Limb (tissue), 2 donors: Measurements from ENCODE around the gene PAX3.
"Not testable (repeated sequence)": the region's sequence is repeated elsewhere in the genome, so short reads cannot be mapped to it uniquely, and the experiment has no call there.

Source experiments
- DNase-seq, 2 donors: peaks; one replicate each; pipeline ENCODE4 v3.0.0-alpha.2; 2016; ENCODE audit errors: extremely low spot score in 2 of 2

Gene PAX3

DNA sequence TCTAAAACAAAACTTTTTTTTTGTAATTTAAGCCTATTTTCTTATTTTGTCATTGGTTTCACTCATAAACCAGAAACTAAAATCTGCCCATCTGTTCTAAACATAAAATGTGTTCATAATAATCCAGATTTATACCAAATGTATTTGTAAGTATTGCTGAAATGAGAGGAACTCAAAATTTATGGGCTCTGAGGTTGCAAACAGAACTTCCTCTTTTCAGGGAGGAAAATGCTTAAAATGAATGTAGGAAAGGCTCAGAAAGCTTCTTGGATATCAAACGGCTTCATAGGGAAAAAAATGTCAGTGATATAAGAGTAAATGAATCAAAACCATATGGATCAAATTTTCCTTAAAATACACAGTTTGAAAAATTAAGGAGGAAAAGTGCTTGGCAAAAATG lies 83.9 kb downstream of the PAX3 start:
- DNase-seq: no peak

DNA sequence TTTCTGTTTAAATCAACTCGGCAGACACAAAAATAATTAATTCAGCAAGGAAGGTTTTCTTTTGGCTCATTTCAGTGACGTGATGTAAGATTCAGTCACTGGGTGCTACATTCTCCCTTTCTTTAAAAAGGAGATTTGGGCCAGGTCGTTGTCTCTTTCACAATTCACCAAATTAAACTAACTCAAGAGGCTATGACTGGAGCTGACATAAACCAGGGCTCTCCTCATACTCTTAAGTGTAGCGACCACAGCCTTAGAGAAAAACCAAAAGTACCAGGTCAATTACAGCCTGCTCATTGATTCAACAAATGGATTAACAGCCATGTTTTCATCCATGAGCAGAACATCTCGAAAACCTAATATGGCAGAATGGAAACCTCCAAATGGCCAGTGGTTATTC lies 85.7 kb downstream of the PAX3 start:
- no peak for DNase-seq

DNA sequence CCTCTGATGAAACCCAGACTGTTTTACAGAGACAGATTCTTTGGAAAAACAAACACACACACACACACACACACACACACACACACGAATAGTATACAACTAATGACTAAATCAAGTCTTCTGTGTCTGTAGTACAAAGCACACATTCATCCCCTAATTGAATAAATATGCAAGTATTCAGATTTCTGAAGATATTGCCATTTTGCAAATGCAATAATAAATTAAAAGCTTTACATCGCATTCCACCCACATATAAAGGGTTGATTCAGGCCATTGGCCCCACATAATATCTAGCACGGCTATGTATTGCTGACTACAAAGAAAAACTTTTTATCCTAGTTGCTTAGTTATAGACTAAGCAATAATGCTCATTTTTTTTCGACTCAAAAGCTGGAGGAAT lies 86.2 kb downstream of the PAX3 start:
- no peak for DNase-seq

DNA sequence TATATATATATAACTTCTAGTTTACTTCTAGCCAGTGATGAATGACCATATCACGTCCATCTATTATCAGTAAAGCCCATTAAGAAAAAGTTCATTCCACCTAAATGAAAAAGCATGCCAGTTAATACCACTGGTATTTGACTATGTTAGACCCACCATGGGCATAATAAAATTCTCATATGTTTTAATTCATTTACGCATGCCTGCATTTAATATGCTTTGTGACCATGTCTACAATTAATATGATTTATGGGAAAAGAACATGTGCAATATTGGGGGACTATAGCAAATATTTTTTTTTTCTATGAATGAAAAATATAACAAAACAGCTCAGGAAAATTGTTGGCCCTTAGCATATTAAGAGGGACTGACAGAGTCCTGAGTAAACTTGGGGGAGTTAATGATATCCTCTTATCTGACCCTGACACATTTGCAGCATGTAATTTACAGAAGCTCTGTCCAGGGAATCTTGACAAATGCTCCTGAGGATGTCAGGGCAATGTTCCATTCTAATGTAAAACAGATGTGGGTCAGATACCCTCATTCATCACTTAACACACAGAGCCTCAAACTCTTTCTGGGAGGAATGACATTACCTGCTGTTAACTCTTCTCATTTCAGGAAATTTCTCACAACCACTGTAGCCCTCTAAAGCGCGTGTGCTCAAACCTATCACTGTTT lies 90.6 kb downstream of the PAX3 start:
- DNase-seq: no peak

DNA sequence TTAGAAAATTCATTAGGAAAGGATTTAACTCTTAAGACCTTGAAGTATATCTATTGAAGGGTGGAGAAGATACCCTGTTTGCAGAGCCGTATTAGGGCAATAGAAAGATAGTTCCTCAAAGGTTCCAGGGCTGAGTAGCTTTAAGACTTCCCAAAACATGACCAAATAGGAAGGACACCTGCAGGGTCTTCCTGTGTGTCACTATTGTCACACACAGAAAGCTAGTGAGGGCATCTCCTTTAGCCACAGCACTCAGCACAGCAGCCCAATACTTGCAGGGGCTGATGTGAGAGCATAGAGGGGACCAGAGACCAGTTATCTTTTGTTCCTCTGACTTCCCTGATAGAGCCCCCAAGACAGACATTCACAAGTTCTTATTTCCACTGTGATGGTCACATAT lies 93.7 kb downstream of the PAX3 start:
- no peak for DNase-seq

DNA sequence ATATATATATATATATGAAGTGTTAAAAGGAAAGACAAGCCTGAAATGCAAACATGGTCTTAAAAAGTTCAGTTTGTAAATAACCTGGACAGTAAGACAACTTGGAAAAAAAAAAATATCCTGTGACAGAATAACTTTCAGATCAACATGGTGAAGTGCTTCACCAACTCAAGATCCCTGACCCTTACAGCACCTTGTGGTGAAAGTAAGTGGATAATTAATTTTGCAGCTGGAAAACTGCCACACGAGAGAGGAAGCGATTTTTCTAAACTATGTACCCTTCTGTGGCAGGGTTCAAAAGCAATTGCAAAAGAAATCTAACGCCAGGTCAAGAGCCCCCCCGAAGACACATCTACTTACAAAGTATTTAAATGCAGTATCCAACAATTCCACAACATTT lies 95.8 kb downstream of the PAX3 start:
- DNase-seq: no peak

DNA sequence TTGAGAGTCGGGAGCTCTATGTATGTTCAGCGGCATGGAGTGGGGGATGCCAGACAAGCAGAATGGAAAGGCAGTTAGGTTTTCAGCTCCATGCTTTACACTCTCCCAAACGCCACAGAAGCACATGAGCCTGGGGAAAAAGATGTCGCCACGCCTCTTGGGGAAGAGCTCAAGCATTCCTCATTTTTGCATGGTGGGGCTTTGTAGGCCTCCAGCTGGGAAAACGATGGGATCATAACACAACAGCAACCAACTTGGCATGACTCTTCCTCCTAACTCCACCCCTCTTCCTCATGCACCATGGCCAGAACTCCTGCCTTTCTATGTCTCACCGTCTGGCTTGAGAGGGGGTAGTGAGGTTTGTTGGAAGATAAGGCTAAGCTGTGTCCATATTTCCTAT lies 102.6 kb downstream of the PAX3 start:
- DNase-seq: no peak

DNA sequence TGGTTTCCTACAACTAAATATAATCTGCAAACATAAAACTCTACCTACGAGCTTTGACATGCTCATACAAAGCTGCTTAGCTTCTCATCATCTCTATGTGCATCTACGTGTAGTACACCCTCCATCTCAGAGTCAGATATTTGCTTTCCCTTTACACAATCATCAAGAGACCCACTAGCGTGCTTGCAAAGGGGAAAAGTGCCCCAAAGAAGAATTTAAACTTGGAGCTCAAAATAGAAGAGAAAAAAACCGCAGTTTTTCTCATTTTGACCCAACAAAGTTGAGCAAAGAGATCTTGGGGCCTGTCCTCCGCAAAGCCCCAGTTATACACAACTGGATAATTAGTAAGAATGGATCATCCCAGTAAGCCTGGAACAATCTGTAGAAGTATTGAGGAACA lies 104.1 kb downstream of the PAX3 start:
- no peak for DNase-seq

DNA sequence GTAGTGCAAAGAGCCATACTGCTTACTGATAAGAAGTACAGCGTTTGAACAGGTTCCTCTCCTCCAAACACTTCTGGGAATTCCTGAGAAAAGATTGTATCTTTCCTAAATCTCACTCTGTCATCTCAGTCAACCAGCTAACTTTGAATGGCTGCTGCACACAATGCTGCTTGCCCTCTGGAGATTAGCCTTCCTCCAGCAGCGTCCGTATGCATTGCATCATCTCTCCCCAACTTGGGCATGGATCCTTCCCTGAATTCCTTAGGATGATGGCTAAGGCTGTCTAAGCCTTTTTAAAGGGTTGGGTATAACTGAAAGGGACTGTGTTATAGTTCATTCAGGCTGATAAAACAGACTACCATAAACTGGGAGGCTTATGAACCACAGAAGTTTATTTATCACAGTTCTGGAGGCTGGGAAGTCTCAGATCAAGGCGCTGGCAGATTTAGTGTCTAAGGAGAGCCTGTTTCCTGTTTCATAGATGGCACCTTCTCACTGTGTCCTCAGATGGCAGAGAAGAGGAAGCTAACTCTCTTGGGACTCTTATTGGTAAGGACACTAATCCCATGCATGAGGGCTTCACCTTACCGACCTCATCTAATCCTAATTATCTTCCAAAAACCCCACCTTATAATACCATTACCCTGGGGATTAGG lies 105.3 kb downstream of the PAX3 start:
- DNase-seq: no peak

DNA sequence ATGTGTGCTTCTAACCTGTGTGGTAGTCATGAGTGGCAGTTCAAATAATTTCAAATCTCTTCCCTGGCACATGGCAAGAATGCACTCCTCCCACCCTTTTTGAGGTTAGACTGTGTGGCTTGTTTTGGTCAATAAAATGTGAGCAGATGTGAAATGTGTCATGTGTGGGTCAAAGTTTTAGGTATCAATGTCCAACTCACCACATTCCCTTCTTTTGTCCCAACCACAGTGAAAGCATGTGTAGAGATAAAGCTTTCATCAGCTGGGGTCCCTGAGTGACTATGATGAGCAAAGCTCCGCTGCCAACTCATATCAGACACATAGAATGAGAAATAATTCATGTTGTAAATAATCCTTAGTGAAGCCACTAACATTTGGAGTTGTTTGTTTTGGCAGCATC lies 118.2 kb downstream of the PAX3 start:
- no peak for DNase-seq

DNA sequence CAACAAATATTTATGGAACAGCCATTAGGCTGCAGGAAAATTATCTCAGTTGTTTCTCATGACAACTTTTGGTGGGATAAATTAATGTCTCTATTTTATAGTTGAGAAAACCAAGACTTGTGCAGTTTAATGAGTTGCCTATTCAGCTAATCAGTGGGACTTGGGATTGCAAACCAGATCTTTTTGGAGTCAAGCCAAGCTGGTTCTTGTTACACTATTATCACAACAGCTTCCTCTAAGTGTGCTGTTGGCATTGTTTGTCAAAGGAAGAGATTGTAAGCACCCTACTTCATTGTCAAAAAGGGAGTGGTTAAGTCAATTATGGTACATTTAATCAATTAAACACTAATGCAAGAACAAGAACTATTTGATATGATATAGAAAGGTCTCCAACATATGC lies 119.2 kb downstream of the PAX3 start:
- DNase-seq: no peak

DNA sequence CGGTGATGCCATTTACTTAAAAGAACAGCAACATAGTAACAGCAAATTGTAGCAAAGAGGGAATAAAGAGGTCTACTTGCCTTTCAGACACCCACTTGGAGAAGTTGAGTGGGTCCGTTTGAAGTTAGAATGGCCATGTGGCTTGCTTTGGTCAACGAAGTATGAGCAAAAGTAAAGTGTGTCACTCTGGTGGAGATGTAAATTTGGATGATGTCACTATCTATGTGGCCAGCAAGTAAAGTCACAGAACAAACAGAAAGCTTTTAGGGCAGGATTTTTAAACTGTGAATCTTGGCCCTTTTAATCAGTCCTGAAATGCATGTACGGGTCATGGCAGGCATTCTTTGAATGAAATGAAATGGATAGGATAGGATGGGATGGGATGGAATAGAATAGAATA lies 120.3 kb downstream of the PAX3 start:
- DNase-seq: no peak

DNA sequence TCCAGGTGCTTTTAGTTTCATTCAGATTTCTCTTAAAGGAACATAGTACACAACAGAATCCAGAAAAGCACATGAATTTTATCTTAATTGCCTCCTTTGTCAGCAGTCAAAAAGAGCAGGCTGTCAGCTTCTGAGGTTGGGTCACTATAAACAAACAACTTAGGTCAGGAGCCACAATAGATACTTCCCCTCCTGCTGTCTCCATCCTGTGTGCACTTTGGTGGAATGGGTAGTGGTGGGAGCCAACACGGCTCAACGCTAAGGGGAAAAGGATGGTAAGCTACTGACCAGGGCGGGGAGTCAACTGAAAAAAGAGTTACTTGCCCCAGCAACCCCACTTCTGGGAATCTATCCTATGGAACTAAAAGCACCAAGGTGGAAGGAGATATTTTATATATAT lies 121.9 kb downstream of the PAX3 start:
- no peak for DNase-seq

DNA sequence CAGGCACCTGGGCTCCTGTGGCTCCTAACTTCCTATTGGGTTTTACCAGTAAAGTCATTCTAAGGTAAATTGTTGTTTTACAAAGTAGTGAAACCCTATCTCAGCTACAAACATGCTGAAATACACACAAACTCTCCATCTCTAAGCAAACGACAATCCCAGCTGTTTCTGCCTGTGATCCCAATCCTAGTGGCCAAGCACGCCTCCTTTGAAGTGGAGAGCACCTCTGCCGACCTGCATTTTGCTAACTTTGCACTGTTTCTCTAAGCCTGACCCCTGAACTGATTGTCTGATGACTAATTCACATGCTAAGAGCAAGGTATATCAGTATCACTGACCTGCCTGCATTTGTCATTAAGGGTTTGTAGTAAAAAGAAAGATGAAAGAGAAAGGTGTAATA lies 124.3 kb downstream of the PAX3 start:
- DNase-seq: no peak

DNA sequence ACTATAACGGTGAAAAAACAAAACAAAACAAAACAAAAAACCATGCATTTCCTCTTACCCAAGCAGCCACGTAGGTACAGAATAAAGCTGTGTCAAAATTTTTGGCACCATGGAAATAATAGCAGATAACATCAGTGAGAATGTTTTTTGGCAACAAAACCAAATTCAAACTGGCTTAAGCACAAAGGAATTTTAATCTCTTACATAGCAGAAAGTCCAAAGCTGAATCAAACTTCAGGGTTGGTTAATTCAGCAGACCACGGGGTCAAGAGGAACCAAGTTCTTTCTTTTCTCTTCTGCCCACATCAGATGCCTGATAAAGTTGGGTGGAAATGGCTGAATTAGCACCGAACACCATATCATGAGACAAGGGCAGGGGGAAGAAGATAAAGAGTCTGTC lies 129.5 kb downstream of the PAX3 start:
- no peak for DNase-seq

DNA sequence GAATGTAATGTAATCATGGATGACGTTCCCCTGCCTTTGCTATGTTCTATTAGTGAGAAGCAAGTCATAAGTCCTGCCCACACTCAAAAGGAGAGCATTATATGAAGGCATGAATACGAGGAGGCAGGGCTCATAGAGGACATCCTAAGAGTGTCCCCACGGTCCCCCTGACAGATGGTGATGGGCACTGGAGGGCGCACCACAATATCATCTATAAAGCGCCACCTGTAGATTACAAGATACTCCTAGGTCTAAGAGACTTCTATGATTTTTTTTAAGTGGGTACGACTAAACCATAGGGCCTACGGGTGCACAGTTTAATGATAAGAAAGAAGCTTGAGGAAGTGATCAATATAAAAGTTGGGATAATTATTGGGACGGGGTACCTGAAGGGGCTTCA lies 131.0 kb downstream of the PAX3 start:
- DNase-seq: no peak

DNA sequence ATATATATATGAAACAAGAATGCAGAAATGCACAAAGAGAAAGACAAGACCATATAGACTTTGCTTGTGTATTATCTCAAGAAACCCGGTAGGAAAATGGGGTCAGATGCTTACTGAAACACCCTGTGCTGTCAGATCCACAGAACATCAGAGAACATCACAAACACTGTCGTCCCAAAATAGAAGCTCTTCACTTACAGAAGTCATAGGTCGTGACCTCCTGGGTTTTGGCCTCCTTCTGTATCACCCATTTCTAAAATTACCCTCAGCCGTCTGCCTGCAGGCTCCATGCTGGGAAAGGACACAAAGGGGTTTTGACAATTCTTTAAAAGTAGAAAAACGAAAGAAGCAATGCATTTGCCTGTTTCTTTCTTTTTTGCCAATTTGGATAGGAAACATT lies 137.9 kb downstream of the PAX3 start:
- DNase-seq: no peak

DNA sequence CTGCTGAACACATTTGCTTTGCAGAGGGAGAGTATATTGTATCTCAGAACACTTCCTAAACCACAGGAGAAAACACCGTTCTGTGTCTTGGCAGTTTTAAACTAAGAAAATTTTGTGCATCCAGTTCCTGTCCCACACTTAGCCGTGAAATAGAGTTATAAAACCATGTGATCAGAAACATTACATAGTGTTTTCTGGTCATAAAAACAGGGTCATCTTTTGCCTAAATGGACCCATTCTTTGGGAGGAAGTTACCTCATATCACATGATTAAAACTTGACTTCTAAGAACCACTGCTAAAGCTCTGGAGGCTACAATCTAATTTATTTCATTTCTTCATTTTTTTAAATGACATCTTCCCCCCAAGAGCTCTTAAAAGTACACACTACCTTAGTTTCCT lies 138.7 kb downstream of the PAX3 start:
- DNase-seq: no peak

DNA sequence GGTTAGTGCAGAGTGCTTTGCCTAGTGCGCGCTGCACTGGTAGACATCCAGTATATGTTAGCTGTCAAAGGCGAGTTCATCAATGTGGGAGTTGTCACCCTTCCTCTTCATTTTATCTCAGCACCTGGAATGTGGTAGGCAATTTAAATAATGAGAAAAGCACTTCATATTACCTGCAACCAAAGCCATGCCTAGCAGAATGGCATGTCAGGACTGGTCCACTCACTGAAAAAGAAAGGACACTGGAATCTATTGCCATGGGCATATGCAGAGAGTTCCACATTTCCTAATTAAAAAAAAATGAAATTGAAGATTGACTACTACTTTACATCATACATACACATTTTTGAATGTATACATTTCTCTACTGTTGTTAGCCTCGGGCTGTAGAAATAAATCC lies 139.6 kb downstream of the PAX3 start:
- DNase-seq: no peak

DNA sequence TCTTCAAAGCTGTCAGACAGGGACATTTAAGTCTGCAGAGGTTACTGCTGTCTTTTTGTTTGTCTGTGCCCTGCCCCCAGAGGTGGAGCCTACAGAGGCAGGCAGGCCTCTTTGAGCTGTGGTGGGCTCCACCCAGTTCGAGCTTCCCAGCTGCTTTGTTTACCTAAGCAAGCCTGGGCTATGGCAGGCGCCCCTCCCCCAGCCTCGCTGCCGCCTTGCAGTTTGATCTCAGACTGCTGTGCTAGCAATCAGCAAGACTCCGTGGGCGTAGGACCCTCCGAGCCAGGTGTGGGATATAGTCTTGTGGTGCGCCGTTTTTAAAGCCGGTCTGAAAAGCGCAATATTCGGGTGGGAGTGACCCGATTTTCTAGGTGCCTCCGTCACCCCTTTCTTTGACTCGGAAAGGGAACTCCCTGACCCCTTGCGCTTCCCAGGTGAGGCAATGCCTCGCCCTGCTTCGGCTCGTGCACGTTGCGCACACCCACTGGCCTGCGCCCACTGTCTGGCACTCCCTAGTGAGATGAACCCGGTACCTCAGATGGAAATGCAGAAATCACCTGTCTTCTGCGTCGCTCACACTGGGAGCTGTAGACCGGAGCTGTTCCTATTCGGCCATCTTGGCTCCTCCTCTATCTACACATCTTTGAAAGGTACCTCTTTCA lies 143.7 kb downstream of the PAX3 start:
- not testable (repeated sequence) for DNase-seq
